Stimulated activated CD4-positive, alpha-beta T cell treated with anti-CD3 and anti-CD28 coated beads, TNF-alpha, amount 100 ng/mL, for 1 hour (primary cell): Measurements from ENCODE around the gene RGL1.
A peak's percentile ranks its signal among the peaks of the same experiment; 100 is the strongest.

ENCODE experiments used
- DNase-seq, 3 donors: peaks; one replicate each; pipeline ENCODE4 v3.0.0-alpha.2; 2020; ENCODE audit warnings: low read depth in 3 of 3, low spot score in 1 of 3

RGL1 gene

DNA sequence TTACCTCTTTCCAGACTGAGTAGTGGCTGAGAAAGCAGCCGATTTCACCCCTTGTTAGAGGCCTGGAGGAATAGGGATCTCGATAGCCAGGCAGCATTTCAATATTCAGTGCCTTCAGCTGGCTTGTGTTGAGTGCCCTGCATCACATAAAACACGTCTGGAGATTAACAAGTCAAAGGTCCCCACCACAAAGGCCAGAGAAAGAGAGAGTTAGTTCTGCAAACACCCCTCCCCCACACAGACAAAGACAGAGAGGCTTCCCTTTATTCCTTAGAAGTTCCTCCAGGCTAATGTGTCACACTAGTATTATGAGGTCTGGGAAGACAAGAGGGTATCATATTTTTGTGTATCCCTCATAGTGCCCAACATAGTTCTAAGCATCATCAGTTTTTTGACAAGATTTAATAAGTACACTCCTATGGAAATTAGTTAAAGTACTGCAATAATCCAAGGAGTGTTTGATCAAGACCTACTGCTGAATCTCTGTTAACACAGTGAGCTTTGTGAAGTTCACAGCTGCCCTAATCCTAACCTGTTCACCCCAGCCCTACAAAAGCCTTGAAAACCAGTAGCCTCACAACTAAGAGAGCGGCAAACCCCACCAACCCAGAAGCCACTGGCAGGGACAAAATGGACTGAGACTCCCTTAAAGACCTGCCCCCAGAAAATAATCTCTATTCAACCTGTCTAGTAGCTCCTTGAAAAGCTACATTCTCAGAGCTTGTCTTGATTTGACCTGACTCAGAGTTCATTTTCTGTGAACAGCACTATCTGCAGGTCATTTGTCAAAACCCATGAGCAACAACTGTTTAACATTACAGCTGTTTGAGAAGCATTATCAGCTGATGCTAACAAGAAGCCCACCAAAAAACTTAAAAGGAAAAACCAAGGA, 140.8 kb downstream of the RGL1 start:
- DNase-seq, result no peak

DNA sequence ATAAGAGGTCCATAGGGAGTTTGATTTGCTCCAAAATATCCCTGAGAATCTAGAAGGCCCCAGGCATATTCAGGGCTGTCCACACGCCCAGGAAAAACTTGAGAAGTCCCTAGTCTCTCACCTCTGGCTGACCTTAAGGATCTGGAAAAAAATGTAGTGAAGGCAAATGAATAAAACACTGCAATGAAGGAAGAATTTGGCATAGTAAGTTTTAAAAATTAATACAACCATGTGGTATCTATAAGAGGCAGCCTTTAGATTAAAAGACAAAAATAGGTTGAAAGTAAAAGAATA, 141.3 kb downstream of the RGL1 start:
- no peak for DNase-seq

DNA sequence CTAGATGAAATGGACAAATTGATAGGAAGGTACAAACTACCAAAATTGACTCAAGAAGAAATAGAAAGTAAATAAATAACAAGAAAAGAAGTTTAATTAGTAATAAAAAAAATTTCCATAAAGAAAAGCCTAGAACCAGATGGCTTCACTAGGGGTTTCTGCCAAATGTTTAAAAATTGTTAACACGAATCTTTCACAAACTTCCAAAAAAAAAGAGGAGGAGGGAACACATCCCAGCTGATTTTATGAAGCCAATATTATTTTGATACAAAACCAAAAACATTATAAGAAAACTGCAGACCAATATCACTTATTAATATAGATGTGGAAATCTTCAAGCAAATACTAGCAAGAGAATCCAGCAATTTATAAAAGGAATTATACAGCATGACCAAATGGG, 143.1 kb downstream of the RGL1 start:
- no peak for DNase-seq

DNA sequence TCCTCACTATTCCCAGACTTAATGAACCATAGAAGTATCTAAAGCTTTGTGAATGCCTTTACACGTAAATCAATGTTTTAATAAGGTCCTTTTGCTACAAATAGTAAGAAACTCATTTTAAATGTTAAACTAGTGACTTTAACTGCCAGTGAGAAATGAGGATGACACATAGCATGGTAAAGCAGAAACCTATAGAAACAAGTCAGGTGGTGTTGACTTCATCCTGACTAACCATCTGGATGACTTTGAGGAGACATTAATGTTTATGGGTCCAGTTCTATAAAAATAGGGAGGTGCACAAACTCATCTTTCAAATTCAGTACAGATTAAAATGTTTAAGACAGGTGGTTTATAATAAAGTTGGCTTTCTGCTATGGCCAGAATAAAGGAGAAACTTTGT, 147.2 kb downstream of the RGL1 start:
- no peak for DNase-seq

DNA sequence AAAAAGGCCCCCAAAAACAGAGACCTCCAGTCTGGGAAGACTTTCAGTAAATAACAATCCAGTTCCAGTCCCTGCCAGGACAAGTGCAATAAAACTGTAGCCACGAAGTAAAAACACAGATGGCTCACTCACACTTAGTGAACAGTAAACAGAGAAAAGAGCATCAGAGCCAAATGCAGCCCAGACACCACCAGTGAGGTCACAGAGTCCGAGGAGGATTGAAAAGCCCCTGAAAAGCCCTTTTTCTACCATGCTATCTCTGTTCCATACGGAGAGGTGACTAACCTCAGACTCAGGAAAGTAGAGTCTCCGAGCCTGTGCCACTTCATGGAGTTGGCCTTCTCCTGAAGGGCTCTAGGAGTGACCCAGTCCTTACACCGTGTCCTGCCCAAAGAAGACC, 148.1 kb downstream of the RGL1 start:
- DNase-seq, result no peak

DNA sequence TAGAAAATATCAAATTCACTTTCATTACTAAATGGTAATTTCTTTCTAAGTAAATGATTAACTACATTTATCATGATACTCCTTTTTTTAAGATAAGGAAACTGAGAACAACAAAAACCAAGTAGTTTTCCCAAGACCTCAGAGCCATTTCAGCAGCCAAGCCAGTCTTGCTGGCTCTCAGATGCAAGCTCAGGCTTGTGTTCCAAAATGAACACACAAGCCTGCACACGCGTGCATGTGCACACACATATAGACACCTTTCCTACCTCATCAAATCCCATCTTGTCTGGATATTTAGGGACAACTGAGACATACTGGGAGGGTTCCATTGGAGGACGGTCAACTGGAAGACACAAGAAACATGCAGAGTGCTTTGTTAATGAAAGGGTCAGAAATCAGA, 149.6 kb downstream of the RGL1 start:
- no peak for DNase-seq

DNA sequence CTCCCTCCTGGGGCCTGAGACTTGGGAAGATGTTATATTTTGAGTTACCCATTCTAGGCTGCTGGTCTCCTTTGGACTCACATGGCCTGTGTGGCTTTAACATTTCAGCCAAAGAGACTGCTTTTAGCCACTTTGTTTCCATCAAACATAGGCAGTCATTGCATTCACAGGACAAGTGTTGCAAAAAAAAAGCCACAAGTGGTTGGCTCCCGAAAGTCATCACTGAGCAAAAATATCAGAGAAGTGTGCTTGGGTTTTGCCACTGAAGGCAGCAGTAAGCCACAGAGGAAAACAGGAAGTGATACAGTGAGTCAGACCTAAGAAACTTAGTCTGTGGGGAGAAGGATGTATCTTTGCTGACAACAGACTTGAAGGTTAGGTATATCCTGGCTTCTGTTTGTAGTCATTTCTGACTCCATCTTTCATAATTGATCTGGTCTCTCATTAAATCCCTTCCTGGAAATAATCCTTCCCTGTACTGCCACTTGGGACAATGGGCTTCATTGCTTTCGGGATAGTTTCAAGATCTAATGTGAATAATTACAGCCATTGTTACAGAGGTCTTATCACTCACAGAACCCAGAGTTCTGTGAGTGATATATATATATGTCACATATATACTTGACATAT, 151.8 kb downstream of the RGL1 start:
- peak in 2 of 3 donors; percentile 12 to 25 for DNase-seq

DNA sequence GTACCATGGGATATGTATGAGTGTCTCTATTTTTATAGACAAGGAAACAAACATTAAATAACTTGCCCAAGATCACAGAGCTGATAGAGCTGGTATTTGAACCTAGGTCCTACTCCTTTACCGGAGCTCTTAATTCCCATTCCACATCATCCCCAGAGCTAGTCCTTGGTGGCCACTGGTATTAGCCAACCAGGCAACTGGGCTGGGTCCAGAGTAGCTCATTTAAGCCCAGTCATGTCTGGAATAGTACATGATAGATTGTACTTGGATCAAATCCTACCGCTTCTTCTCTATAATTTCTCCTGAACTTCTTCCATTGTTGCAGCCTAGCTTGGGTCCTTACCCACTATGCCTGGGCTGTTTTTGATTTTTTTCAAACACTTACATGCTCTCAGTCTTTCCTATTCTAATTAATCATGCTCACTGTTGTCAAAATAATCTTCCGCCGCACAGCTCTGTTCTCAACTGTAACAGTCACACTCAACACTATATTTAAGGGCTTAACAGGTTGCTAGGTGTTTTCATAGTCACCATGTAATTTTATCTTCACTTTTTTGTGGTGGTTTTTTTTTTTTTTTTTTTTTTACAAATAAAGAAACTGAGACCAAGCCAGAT, 152.4 kb downstream of the RGL1 start:
- DNase-seq, result no peak

DNA sequence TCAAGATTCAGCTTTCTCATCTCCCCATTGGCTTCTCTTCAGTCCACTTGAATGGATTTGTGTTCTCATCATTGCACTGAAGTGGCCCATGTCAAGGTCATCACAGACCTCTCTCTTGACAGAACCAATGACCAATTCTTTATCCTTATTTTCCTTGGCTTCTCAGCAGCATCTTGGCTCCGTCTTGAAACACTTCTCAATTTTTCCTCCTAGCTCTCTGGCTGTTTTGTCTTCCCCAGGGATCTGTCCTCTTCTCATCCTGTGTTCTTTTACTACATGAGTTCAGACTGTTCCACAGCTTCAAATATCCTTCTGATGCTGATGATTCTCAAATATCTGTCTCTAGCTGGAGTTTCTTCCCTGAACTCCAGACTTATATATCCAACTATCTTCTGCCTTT, 154.0 kb downstream of the RGL1 start:
- no peak for DNase-seq

DNA sequence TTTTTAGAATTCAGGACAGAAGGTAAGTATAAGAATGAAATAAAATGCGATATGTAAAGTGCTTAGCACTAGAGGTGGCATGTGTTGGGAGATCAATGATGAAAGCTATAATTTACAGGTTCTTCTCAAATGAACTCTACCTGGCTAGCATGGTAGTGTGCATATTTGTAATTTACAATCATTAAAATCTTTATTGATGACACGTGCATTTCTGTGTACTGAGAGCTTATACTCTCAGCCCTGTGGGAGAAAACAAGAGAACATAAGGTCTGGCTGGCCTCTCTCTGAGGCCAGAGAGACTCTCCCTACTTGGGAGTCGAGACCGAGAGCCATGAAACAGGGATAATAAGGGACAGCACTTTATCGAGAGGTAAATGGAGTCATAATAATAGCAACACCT, 156.2 kb downstream of the RGL1 start:
- DNase-seq, result no peak

DNA sequence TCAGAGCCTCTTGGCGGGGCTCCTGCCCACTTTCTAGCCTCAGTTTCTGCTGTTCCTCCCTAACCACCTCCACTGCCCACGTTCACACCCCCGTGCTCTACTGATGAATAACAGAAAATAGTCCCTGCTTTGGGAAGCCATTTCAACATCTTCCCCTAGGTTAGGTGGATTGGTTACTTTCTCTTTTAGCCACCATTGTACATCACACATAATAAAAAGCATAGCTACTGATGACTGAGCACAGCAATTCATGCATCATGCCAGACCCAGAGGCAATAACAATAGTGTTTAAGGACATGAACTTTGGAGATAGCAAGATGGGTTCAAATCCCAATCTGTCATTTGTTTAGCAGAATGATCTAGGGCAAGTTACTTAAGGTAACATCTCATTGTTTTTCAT, 158.0 kb downstream of the RGL1 start:
- DNase-seq, result no peak

DNA sequence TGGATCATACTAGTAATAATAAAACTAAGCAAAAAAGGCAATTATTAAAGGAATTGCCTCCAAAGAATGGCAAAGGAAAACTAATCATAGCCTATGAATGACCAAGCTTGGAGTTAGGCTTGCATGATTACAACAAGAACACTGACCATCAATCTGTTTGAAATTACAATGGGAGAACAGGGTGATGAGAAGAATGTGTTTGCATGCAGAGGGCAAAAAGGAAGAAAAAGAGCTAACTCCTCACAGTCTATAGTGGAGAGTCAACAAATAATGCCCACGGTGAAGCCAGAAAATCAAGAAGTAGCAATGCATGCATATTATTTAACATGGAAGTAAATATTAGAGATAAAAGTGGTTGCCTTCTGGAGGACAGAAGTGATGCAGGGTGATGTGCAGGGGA, 160.8 kb downstream of the RGL1 start:
- no peak for DNase-seq

DNA sequence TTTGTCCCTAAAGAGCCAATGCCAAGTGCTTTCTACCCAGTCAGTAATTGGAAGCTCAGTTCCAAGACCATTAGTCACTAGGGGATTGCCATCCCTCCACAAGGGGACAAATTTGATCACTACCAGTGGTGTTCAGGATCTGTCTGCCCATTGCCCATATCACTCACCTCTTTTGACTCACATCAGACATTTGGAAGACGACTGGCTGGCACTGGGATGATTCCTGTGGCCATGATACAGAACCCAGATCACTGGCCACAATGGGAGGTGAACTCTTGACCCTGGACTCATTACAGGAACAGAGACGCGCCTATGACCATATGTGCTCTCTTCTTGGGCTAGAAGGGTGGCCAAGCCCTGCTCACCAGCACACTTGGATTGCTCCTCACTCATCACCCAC, 161.6 kb downstream of the RGL1 start:
- no peak for DNase-seq

DNA sequence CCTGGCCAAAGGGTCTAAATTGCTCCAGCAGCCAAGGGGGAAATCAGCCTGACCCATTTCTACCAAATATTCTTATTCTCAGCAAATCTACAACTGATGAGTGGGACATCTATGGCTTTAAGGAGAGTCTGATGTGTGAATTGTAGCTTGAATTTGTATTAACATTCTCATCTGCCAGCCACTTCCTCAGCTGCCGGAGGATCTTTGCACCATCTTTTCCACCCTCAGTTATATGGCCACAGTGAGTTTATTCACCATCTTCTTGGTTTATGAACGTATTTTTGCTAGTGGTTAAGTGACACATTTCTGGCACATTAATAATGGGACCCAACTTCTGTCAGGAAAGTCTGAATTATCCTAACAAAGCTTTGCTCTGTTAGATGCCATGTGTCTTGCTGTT, 163.0 kb downstream of the RGL1 start:
- no peak for DNase-seq

DNA sequence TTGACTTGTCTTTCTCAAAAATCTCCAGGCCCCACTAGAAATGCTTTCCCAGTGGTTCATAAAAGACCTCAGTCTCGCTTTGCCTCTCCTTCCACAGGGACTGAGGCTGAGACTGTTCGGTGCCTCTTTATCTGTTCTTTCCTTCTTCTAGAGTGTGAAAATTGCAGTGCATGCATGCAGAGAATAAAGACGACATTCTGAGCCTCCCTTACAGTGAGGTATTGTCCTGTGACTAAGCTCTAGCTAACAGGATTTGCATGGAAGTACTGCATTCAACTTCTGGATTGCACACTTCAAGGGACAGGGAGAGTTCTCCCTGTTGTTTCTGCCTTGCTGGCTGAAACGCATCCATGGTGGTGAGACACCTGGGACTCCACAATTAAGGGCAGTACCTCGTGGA, 163.5 kb downstream of the RGL1 start:
- no peak for DNase-seq

DNA sequence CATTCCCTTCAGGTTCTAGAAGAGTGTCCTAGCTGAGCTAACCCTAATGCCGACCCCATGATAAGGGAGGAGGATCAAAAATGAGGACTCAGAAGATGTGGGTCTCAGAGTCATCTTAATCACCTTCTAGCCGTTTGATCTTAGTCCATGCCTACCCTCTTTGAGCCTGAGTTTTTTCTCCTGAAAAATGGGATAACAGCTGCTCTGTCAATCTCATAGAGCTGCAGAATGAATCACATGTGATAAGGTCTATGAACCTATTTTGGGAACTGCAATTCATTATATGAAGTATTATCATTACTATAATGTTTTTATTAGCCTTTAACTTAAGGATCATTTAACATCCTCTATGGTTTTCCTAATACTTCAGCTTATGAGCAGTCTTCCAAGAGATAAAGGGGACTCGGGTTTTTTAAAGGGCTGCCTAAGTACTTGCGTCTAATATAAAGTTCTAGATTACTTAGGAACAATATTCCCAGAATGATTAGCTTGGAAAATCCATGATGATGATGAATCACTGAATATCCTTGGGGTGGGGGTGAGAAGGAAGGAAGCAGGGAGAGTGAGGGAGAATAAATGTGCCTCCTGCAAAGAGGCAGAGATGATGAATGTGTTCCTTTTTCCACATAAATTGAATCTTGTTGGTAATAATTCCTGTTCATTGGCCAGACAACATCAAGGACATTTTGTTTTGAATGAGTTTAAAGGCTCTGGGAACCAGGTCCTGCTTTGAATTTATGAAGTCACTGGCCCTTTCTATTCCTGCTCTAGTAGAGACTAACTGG, 165.8 kb downstream of the RGL1 start:
- DNase-seq, result no peak

DNA sequence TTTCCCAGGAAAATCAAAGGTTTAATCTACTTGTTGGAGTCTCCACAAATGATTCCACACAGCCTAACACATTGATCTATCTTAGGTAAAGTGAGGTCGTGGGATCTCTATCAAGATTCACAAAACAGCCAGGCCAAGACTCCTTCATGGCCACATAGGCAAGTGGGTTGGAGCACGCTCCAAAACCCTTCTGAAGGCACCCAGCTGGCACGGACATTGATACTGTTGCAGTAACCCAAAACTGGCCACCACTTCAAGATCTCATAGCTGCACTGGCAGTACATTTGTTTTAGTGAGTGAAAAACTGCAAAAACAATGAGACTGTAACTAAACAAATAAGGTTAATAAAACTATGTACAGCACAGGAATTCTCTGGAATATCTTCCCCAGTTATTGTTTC, 170.7 kb downstream of the RGL1 start:
- no peak for DNase-seq

DNA sequence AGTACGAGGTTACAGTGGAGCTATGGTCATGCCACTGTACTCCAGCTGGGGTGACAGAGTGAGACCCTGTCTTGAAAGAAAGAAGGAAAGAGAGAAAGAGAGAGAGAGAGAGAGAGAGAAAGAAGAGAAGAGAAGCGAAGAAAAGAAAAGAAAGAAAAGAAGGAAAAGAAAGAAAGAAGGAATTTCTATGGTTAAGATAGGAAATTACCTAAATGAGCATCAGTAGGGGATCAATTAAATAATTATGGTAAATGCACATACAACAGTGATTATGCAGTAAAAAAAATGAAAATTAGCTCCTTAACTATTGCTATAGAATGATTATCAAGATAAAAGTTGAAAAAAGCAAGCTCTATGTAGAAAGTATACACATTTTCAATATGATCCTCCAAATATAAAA, 172.8 kb downstream of the RGL1 start:
- no peak for DNase-seq
